ENCODE measurements around the gene CFAP73.
"Not testable (repeated sequence)": the region's sequence is repeated elsewhere in the genome, so short reads cannot be mapped to it uniquely, and the experiment has no call there.

The CFAP73 gene

GRCh38 chr12:113112043-113112899 is 37.3 kb upstream of the CFAP73 start:
- H3K27me3 Mint-ChIP-seq, result peaks cover 0 to 18% of the 10 kb centered on the region in 2 donors
- no peak overlapping the region for H3K4me3 Mint-ChIP-seq
- no peak overlapping the region for H3K27ac Mint-ChIP-seq
- DNase-seq (no peak), ATAC-seq (replicated peaks) (no peak)
- H3K4me1 Mint-ChIP-seq (ENCODE audit: low read depth in 2 of 2), result peaks cover 12 to 21% of the 10 kb centered on the region in 2 donors
- no peaks in the 10 kb centered on the region for H3K9me3 Mint-ChIP-seq
- H3K36me3 Mint-ChIP-seq (ENCODE audit: insufficient read depth), result peaks cover 2% of the 10 kb centered on the region

DNA sequence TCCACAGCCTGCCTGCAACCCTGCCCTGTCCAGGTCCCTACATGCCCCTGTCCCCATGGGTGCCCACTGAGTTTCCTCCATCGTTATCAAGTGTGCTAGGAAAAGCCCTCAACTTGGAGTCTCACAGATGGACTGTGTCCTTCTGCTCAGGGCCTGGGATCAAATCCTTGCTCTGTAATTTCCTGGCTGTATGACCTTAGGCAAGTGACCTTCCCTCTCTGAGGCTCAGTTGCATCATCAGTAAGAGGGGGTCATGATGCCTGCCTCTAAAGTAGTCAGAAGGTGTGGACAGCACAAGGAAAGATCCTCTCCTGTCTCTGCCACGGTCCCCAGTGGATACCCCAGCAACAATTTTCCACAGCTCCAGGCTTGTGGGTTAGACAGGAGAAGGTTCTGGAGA is 36.1 kb upstream of the CFAP73 start:
- peaks cover 12 to 21% of the 10 kb centered on the region in 2 donors for H3K4me1 Mint-ChIP-seq (ENCODE audit: low read depth in 2 of 2)
- peaks cover 2% of the 10 kb centered on the region for H3K36me3 Mint-ChIP-seq (ENCODE audit: insufficient read depth)
- peak overlapping the region in 1 of 2 donors; percentile 41 for H3K27ac Mint-ChIP-seq
- H3K9me3 Mint-ChIP-seq, result no peaks in the 10 kb centered on the region
- ATAC-seq (replicated peaks) (no peak), DNase-seq (no peak)
- H3K4me3 Mint-ChIP-seq, result no peak overlapping the region
- H3K27me3 Mint-ChIP-seq, result peaks cover 0 to 18% of the 10 kb centered on the region in 2 donors

GRCh38 chr12:113114447-113115178 is 34.9 kb upstream of the CFAP73 start:
- DNase-seq (no peak), ATAC-seq (replicated peaks) (no peak)
- Mint-ChIP-seq H3K9me3 (no peaks in the 10 kb centered on the region), H3K36me3 (ENCODE audit: insufficient read depth) (peaks cover 2% of the 10 kb centered on the region), H3K27ac (no peak overlapping the region), H3K4me1 (ENCODE audit: low read depth in 2 of 2) (peaks cover 9 to 15% of the 10 kb centered on the region in 2 donors), H3K4me3 (no peak overlapping the region), H3K27me3 (peaks cover 0 to 24% of the 10 kb centered on the region in 2 donors)

DNA sequence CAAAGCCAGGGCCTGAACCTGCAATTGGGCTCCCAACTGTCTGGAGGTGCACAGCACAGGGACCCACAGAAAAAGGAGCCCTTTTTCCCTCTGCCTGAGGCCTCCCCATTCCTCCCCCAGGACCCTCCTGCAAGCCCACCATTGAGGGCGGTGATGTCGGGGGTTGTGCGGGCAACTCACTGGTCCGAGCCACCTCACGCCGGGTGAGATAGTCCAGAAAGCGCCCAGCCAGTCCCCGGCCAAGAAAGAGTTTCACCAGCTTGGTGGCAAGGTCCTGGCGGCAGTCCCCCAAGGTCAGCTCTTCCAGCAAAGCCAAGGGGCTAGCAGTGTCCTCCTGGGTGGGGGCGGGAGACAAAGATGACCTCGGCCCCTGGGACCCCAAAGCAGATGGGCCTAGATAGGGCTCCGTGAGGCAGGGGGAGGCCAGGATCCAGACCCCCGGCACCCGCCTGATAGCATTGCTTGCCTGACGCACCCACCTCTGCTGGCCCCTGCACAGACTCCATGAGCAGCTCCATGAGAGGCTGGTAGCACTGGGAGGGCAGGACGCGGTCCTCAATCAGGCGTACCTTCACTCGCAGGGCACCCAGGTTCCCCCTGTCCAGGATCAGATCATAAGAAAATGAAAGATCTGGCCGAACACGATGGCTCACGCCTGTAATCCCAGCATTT is 33.9 kb upstream of the CFAP73 start:
- no peaks in the 10 kb centered on the region for H3K9me3 Mint-ChIP-seq
- DNase-seq (no peak), ATAC-seq (replicated peaks) (no peak)
- no peak overlapping the region for H3K27ac Mint-ChIP-seq
- H3K27me3 Mint-ChIP-seq, result peaks cover 7 to 34% of the 10 kb centered on the region in 2 donors
- peaks cover 2% of the 10 kb centered on the region for H3K36me3 Mint-ChIP-seq (ENCODE audit: insufficient read depth)
- H3K4me1 Mint-ChIP-seq (ENCODE audit: low read depth in 2 of 2), result peaks cover 0 to 6% of the 10 kb centered on the region in 2 donors
- no peak overlapping the region for H3K4me3 Mint-ChIP-seq

GRCh38 chr12:113116875-113117274 is 32.6 kb upstream of the CFAP73 start:
- DNase-seq, result no peak
- no peaks in the 10 kb centered on the region for H3K4me1 Mint-ChIP-seq (ENCODE audit: low read depth in 2 of 2)

GRCh38 chr12:113117684-113118083 is 31.8 kb upstream of the CFAP73 start:
- not testable (repeated sequence) for H3K9me3 Mint-ChIP-seq; H3K36me3 Mint-ChIP-seq (ENCODE audit: insufficient read depth); ATAC-seq (replicated peaks)

More at GRCh38 chr12:113116875-113117274, 32.6 kb upstream of the CFAP73 start:
- Mint-ChIP-seq H3K4me3 (no peak overlapping the region), H3K27ac (no peak overlapping the region), H3K27me3 (peaks cover 11 to 36% of the 10 kb centered on the region in 2 donors), H3K36me3 (ENCODE audit: insufficient read depth) (peaks cover 2% of the 10 kb centered on the region), H3K9me3 (no peaks in the 10 kb centered on the region)
- no peak for ATAC-seq (replicated peaks)

GRCh38 chr12:113118142-113118541 is 31.4 kb upstream of the CFAP73 start:
- Mint-ChIP-seq H3K36me3 (ENCODE audit: insufficient read depth) (peaks cover 2% of the 10 kb centered on the region), H3K9me3 (no peaks in the 10 kb centered on the region)
- ATAC-seq (replicated peaks), result no peak

More at GRCh38 chr12:113117684-113118083, 31.8 kb upstream of the CFAP73 start:
- peaks cover 11 to 31% of the 10 kb centered on the region in 2 donors for H3K27me3 Mint-ChIP-seq
- not testable (repeated sequence) for DNase-seq; H3K4me1 Mint-ChIP-seq (ENCODE audit: low read depth in 2 of 2); H3K27ac Mint-ChIP-seq; H3K4me3 Mint-ChIP-seq

GRCh38 chr12:113119980-113120669 is 29.4 kb upstream of the CFAP73 start:
- H3K27ac Mint-ChIP-seq, result no peak overlapping the region
- ATAC-seq (replicated peaks), result no peak
- H3K27me3 Mint-ChIP-seq, result peaks cover 11 to 18% of the 10 kb centered on the region in 2 donors
- no peaks in the 10 kb centered on the region for H3K9me3 Mint-ChIP-seq
- no peak for DNase-seq
- H3K36me3 Mint-ChIP-seq (ENCODE audit: insufficient read depth), result no peaks in the 10 kb centered on the region
- H3K4me3 Mint-ChIP-seq, result no peak overlapping the region
- H3K4me1 Mint-ChIP-seq (ENCODE audit: low read depth in 2 of 2), result no peaks in the 10 kb centered on the region

More at GRCh38 chr12:113118142-113118541, 31.4 kb upstream of the CFAP73 start:
- H3K4me1 Mint-ChIP-seq (ENCODE audit: low read depth in 2 of 2), result no peaks in the 10 kb centered on the region
- no peak overlapping the region for H3K27ac Mint-ChIP-seq
- peaks cover 11 to 26% of the 10 kb centered on the region in 2 donors for H3K27me3 Mint-ChIP-seq
- DNase-seq, result no peak
- H3K4me3 Mint-ChIP-seq, result no peak overlapping the region

GRCh38 chr12:113120670-113121370 is 28.7 kb upstream of the CFAP73 start:
- ATAC-seq (replicated peaks), result no peak
- H3K36me3 Mint-ChIP-seq (ENCODE audit: insufficient read depth), result no peaks in the 10 kb centered on the region
- peaks cover 11 to 18% of the 10 kb centered on the region in 2 donors for H3K27me3 Mint-ChIP-seq

GRCh38 chr12:113127791-113128199 is 21.7 kb upstream of the CFAP73 start:
- Mint-ChIP-seq H3K4me3 (no peak overlapping the region), H3K4me1 (ENCODE audit: low read depth in 2 of 2) (peaks cover 0 to 2% of the 10 kb centered on the region in 2 donors), H3K36me3 (ENCODE audit: insufficient read depth) (no peaks in the 10 kb centered on the region), H3K27ac (peak overlapping the region in 1 of 2 donors; percentile 12), H3K9me3 (no peaks in the 10 kb centered on the region), H3K27me3 (peaks cover 0 to 6% of the 10 kb centered on the region in 2 donors)
- DNase-seq (no peak), ATAC-seq (replicated peaks) (no peak)

More at GRCh38 chr12:113120670-113121370, 28.7 kb upstream of the CFAP73 start:
- Mint-ChIP-seq H3K4me1 (ENCODE audit: low read depth in 2 of 2) (no peaks in the 10 kb centered on the region), H3K9me3 (no peaks in the 10 kb centered on the region), H3K4me3 (no peak overlapping the region), H3K27ac (no peak overlapping the region)
- DNase-seq, result no peak

DNA sequence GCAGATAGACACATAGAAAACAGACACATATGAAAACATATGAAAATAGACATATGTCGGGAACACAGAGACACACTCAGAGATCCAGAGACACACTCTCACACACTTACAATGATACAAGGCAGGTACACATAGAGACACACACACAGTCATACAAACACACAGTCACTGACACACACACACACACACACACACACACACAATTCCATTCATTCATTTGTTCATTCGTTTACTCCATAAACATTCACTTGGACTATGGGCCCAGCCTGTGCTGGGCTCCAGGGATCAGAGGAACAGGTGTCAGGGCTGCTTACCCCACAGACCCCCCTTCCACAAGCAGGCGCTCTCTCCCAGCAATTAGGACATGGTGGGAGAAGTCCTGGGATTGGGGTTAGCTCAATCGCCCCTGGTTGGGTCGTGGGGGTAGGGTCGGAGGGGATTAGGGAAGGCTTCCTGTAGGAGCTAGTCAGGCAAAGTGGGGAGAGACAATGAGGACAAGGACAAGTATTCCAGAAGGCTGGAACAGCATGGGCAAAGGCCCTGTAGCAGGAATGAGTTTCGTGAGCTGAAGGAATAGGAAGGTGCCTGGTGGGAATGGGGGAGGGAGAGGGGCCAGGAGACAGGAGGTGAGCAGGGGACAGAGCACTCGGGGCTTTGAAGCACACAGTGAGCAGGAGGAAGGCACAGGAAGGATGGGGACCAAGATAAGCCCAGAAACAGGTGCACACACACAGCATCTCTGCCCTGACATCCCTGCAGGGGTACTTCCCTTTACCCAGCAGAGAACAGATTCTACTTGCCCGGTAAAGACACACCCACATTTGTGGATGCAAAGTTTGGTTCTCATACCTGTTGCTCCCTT is 20.5 kb upstream of the CFAP73 start:
- H3K4me1 Mint-ChIP-seq (ENCODE audit: low read depth in 2 of 2), result peaks cover 0 to 2% of the 10 kb centered on the region in 2 donors
- no peak overlapping the region for H3K4me3 Mint-ChIP-seq
- peaks cover 0 to 6% of the 10 kb centered on the region in 2 donors for H3K27me3 Mint-ChIP-seq
- peak overlapping the region in 1 of 2 donors; percentile 12 for H3K27ac Mint-ChIP-seq
- DNase-seq, result no peak
- no peak for ATAC-seq (replicated peaks)
- no peaks in the 10 kb centered on the region for H3K36me3 Mint-ChIP-seq (ENCODE audit: insufficient read depth)
- no peaks in the 10 kb centered on the region for H3K9me3 Mint-ChIP-seq

Measured in effector memory CD8-positive, alpha-beta T cell (primary cell).